ENCODE measurements around the gene KAT2B.

KAT2B gene

GRCh38 chr3:20147361-20147760 lies 107.1 kb downstream of the KAT2B start:
- TF ChIP-seq, protein P1, sequence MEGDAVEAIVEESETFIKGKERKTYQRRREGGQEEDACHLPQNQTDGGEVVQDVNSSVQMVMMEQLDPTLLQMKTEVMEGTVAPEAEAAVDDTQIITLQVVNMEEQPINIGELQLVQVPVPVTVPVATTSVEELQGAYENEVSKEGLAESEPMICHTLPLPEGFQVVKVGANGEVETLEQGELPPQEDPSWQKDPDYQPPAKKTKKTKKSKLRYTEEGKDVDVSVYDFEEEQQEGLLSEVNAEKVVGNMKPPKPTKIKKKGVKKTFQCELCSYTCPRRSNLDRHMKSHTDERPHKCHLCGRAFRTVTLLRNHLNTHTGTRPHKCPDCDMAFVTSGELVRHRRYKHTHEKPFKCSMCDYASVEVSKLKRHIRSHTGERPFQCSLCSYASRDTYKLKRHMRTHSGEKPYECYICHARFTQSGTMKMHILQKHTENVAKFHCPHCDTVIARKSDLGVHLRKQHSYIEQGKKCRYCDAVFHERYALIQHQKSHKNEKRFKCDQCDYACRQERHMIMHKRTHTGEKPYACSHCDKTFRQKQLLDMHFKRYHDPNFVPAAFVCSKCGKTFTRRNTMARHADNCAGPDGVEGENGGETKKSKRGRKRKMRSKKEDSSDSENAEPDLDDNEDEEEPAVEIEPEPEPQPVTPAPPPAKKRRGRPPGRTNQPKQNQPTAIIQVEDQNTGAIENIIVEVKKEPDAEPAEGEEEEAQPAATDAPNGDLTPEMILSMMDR (conservative IDR thresholded peaks at IDR 0.05; ENCODE audit: low read depth, low read length) = no peak
- no peak overlapping the region for H3K4me3 ChIP-seq (ENCODE audit: low read depth, low read length)
- DNase-seq (ENCODE audit: low read depth) = peak; percentile 5

DNA sequence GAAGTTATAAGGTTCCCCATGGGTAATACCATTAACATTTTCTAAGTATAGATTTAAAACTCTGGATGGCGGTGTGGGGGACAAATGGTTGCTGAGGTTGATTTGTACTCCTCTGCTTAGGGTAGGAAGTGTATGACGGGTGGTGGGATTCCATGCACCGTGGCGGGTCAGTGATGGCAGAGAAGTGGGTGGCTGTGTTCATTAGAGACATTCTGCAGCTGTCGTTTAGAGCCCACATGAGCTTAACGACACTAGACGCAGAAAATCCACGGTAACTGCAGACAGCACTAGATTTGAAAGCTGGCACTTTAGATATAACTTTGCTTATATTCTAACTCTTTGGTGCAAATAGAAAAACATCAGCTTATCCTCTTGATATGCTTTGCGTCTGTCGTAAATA lies 108.2 kb downstream of the KAT2B start:
- TF ChIP-seq, protein P1 (conservative IDR thresholded peaks at IDR 0.05; ENCODE audit: low read depth, low read length) = no peak
- no peak for DNase-seq (ENCODE audit: low read depth)
- H3K4me3 ChIP-seq (ENCODE audit: low read depth, low read length) = no peak overlapping the region

DNA sequence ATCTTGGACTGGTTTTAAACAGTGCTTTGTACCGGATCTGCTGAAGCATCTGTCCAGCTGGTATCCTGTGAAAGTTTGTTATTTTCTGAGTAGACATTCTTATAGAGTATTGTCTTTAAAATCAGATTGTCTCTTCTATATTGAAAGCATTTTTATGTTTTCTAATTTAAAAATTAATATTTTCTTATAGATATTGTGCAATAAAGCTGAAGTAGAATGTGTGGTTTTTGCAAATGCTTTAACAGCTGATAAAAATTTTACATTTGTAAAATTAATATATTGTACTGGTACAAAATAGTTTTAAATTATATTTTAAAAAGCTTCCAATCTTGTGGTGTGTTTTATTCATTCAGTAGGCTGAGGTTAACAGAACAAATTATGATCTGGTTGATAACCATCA lies 113.8 kb downstream of the KAT2B start:
- DNase-seq (ENCODE audit: low read depth) = no peak
- H3K4me3 ChIP-seq (ENCODE audit: low read depth, low read length) = no peak overlapping the region
- TF ChIP-seq, protein P1 (conservative IDR thresholded peaks at IDR 0.05; ENCODE audit: low read depth, low read length) = no peak

- no peak for DNase-seq (ENCODE audit: low read depth)
- H3K4me3 ChIP-seq (ENCODE audit: low read depth, low read length) = no peak overlapping the region
- TF ChIP-seq, protein P1 (conservative IDR thresholded peaks at IDR 0.05; ENCODE audit: low read depth, low read length) = no peak
Measured at GRCh38 chr3:20154928-20155327, 114.7 kb downstream of the KAT2B start.

DNA sequence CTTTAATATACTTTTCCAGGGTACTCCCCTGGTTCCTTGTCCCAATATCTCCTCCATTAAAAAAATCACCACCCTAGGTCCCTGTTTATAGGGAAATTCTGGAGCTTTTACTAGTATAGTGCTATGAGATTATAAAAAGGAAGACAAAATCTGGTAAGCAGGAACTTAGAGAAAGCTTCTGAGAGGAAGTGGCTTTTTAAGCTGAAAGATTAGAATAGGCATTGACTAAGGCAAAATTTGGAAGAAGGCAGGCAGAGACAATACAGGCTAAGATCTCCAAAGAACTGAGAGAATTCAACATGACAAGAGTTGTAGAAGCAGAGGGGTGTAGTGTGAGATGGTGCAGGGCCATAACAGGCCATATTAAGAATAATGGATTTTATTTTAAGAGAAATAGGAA lies 120.0 kb downstream of the KAT2B start:
- no peak overlapping the region for H3K4me3 ChIP-seq (ENCODE audit: low read depth, low read length)
- TF ChIP-seq, protein P1 (conservative IDR thresholded peaks at IDR 0.05; ENCODE audit: low read depth, low read length) = no peak
- DNase-seq (ENCODE audit: low read depth) = no peak

DNA sequence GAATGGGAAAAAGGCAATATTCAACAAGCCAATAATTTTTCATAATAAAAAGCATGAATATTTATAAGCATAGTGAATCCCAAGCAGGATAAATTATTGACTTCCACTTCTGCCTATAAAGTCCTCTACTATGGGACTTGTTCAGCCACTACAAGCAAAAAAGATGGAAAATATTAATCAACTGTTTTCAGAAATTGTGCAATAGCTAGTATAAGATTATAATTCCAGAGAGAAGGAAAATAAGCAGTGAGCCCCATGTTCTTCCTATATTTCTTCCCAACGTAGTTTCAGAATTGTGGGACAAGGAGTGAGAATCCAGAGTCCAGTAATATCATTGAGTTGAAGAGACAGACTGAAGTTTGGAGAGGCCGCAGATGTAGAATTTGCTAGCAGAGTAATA lies 121.5 kb downstream of the KAT2B start:
- no peak for DNase-seq (ENCODE audit: low read depth)
- H3K4me3 ChIP-seq (ENCODE audit: low read depth, low read length) = no peak overlapping the region
- TF ChIP-seq, protein P1 (conservative IDR thresholded peaks at IDR 0.05; ENCODE audit: low read depth, low read length) = no peak

- DNase-seq (ENCODE audit: low read depth) = no peak
- TF ChIP-seq, protein P1 (conservative IDR thresholded peaks at IDR 0.05; ENCODE audit: low read depth, low read length) = no peak
- H3K4me3 ChIP-seq (ENCODE audit: low read depth, low read length) = no peak overlapping the region
Measured at GRCh38 chr3:20173844-20174410, 133.7 kb downstream of the KAT2B start.

Data from choroid plexus epithelial cell (primary cell).